Type B pancreatic cell (in vitro differentiated cells): ENCODE measurements around the gene IPO9. TPM values are rescaled to one million over a fixed set of nuclear protein-coding genes. Genes with fewer than 3 reads are reported as not detected.

Experiments
- DNase-seq: peaks from one replicate; pipeline ENCODE4 v3.0.0; 2021; ENCODE audit warnings: mixed read lengths; ENCODE audit not compliant: unreplicated experiment; ENCODE audit errors: extremely low spot score
- H3K27ac Mint-ChIP-seq: 2 replicates; pipeline ENCODE4 v1.8.0; 2021; ENCODE audit warnings: mild to moderate bottlenecking, mixed read lengths
- H3K27me3 Mint-ChIP-seq: 2 replicates; pipeline ENCODE4 v1.8.0; 2021; ENCODE audit warnings: mixed read lengths
- H3K36me3 Mint-ChIP-seq: 2 replicates; pipeline ENCODE4 v1.8.0; 2021; ENCODE audit warnings: mixed read lengths
- H3K4me1 Mint-ChIP-seq: one replicate; pipeline ENCODE4 v1.8.0; 2021; ENCODE audit warnings: mixed read lengths; ENCODE audit not compliant: unreplicated experiment
- H3K4me3 Mint-ChIP-seq: 2 replicates; pipeline ENCODE4 v1.8.0; 2021; ENCODE audit warnings: mild to moderate bottlenecking, mixed read lengths
- H3K9me3 Mint-ChIP-seq: 2 replicates; pipeline ENCODE4 v1.8.0; 2021; ENCODE audit warnings: mixed read lengths
- CTCF ChIP-seq: fragments of 200-600 bp; sonication (generic); conservative IDR thresholded peaks from 2 replicates; pipeline ENCODE4 v1.5.0; 2021; ENCODE audit warnings: antibody characterized with exemption, mild to moderate bottlenecking
- total RNA-seq: library from RNA; stranded (reverse); gene quantifications from 2 replicates; pipeline ENCODE4 v1.2.1, GENCODE V29; 2021; ENCODE audit warnings: low replicate concordance

The IPO9 gene
- total RNA-seq, 1 donor from 2014 or later, result 92.4 TPM

- DNase-seq, result no peak
- Mint-ChIP-seq H3K4me3 (no peak overlapping the region), H3K27ac (no peak overlapping the region), H3K4me1 (peaks cover 29% of the 10 kb centered on the region), H3K36me3 (peaks cover 50% of the 10 kb centered on the region), H3K27me3 (no peaks in the 10 kb centered on the region), H3K9me3 (no peaks in the 10 kb centered on the region)
- peak; percentile 65 for TF ChIP-seq CTCF
Measured at GRCh38 chr1:201795066-201795465, 33.9 kb upstream of the IPO9 start.

GRCh38 chr1:201800246-201800645 lies 28.7 kb upstream of the IPO9 start:
- Mint-ChIP-seq H3K36me3 (peaks cover 49% of the 10 kb centered on the region), H3K27ac (no peak overlapping the region), H3K9me3 (no peaks in the 10 kb centered on the region)

GRCh38 chr1:201806801-201807200 lies 22.2 kb upstream of the IPO9 start:
- H3K9me3 Mint-ChIP-seq, result no peaks in the 10 kb centered on the region
- no peaks in the 10 kb centered on the region for H3K4me1 Mint-ChIP-seq
- peaks cover 61% of the 10 kb centered on the region for H3K36me3 Mint-ChIP-seq
- no peaks in the 10 kb centered on the region for H3K27me3 Mint-ChIP-seq
- TF ChIP-seq CTCF, result no peak
- H3K4me3 Mint-ChIP-seq, result no peak overlapping the region
- H3K27ac Mint-ChIP-seq, result peak overlapping the region; percentile 24
- no peak for DNase-seq

More at GRCh38 chr1:201800246-201800645, 28.7 kb upstream of the IPO9 start:
- no peak for TF ChIP-seq CTCF
- H3K4me3 Mint-ChIP-seq, result no peak overlapping the region
- H3K27me3 Mint-ChIP-seq, result no peaks in the 10 kb centered on the region
- no peaks in the 10 kb centered on the region for H3K4me1 Mint-ChIP-seq
- no peak for DNase-seq

- Mint-ChIP-seq H3K27me3 (no peaks in the 10 kb centered on the region), H3K36me3 (peaks cover 63% of the 10 kb centered on the region), H3K4me3 (no peak overlapping the region), H3K27ac (no peak overlapping the region), H3K9me3 (no peaks in the 10 kb centered on the region), H3K4me1 (no peaks in the 10 kb centered on the region)
- no peak for TF ChIP-seq CTCF
- no peak for DNase-seq
Measured at GRCh38 chr1:201807958-201808632, 20.9 kb upstream of the IPO9 start.

GRCh38 chr1:201808633-201808990 lies 20.3 kb upstream of the IPO9 start:
- Mint-ChIP-seq H3K4me1 (no peaks in the 10 kb centered on the region), H3K4me3 (no peak overlapping the region), H3K27me3 (no peaks in the 10 kb centered on the region), H3K36me3 (peaks cover 58% of the 10 kb centered on the region), H3K27ac (no peak overlapping the region), H3K9me3 (no peaks in the 10 kb centered on the region)
- no peak for TF ChIP-seq CTCF
- no peak for DNase-seq
